HG03135 (cell line): ENCODE results near the gene ANKRD36B.
"Not testable (repeated sequence)": the region's sequence is repeated elsewhere in the genome, so short reads cannot be mapped to it uniquely, and the experiment has no call there.

Experiments used
- ATAC-seq: cut with Tn5 transposase; IDR thresholded peaks from one replicate; pipeline ENCODE4 v1.9.1; 2021; ENCODE audit warnings: mild to moderate bottlenecking, moderate library complexity; ENCODE audit not compliant: unreplicated experiment

The ANKRD36B gene

DNA sequence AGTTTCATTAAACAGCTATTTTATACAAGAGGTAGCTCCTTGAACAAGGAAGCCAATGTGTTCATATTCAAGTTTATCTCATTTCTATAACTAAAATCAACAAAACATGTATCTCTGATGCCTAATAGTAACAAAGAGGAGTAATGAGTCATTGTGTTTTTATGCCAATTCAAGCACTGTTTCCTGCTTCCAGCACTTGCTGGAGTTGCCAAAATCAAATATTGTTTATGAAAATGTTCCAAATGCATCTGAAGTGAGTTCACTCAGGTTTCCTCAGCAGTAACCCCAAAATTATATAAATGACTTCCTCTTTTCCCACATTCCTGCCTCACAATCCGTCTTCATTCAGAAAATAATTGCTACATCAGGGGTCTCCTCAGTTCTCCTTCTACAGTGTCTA is 39.2 kb downstream of the ANKRD36B start:
- ATAC-seq: not testable (repeated sequence)

DNA sequence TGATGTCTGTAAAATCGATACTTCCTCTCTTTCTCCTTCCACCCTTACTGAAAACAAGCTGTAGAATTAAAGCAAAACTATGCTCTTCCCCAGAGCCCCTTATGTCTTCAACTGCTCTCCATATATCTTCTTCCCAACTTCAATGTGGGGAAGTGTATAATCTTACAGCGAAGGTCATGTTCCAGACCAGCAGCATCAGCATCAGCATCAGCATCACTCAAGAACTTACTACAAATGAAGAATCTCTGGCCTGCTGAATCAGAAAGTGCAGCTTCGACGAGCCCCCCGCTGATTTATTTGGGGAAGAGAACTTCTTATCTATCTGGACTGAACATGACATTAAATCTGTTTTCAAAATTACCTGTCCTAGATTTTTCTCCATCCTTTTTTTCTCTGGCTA is 40.6 kb downstream of the ANKRD36B start:
- ATAC-seq: not testable (repeated sequence)

DNA sequence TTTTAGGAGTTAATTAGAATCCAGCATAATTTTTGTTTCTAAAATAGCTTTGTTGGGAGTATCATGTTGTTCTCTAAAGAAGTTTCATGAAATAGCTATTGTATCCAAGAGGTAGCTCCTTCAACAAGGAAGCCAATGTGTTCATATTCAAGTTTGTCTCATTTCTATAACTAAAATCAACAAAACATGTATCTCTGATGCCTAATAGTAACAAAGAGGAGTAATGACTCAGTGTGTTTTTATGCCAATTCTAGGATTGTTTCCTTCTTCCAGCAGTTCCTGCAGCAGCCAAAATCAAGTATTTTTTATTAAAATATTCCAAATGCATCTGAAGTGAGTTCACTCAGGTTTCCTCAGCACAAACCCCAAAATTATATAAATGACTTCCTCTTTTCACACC is 41.1 kb downstream of the ANKRD36B start:
- ATAC-seq: not testable (repeated sequence)

DNA sequence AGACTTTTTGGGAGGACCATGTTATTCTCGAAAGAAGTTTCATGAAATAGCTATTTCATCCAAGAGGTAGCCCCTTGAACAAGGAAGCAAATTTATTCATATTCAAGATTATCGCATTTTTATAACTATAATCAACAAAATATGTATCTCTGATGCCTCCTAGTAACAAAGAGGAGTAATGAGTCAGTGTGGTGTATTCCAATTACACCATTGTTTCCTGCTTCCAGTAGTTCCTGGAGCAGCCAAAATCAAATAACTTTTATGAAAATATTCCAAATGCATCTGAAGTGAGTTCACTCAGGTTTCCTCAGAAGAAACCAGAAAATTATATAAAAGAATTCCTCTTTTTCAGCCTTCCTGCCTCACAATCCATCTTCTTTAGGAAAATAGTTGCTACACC is 43.0 kb downstream of the ANKRD36B start:
- no peak for ATAC-seq

DNA sequence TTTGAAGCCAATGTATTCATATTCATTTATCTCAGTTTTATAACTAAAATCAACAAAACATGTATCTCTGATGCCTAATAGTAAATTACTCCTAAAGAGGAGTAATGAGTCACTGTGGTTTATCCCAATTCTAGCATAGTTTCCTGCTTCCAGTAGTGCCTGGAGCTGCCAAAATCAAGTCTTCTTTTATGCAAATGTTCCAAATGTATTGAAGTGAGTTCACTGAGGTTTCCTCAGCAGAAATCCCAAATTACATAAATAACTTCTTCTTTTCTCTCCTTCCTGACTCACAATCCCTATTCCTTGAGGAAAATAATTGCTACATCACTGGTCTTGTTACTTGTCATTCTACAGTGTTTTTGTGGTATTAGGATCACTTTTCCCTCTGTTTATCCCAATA is 44.8 kb downstream of the ANKRD36B start:
- not testable (repeated sequence) for ATAC-seq

DNA sequence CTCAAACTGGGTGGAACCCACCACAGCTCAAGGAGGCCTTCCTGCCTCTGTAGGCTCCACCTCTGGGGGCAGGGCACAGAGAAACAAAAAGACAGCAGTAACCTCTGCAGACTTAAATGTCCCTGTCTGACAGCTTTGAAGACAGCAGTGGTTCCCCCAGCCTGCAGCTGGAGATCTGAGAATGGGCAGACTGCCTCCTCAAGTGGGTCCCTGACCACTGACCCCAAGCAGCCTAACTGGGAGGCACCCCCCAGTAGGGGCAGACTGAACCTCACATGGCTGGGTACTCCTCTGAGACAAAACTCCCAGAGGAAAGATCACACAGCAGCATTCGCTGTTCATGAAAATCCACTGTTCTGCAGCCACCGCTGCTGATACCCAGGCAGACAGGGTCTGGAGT is 63.8 kb downstream of the ANKRD36B start:
- ATAC-seq: not testable (repeated sequence)

DNA sequence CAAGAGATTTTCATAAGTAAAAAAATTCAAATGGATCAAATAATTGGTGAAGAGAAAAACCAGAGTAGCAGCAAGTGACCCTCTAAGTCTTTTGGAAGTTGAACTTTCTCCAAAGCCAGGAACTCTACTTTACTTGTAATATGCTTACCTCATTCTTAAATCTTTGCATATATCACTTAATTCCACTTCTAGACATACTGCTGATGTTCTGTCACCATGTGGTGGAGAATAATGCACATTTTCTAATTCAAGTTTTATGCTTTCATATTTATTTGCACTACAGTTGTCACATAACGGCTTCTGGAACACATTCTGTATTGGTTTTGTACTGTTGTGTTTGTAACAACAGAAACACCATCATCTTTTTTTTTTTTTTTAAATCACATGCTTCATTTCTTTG is 65.9 kb downstream of the ANKRD36B start:
- ATAC-seq: not testable (repeated sequence)

DNA sequence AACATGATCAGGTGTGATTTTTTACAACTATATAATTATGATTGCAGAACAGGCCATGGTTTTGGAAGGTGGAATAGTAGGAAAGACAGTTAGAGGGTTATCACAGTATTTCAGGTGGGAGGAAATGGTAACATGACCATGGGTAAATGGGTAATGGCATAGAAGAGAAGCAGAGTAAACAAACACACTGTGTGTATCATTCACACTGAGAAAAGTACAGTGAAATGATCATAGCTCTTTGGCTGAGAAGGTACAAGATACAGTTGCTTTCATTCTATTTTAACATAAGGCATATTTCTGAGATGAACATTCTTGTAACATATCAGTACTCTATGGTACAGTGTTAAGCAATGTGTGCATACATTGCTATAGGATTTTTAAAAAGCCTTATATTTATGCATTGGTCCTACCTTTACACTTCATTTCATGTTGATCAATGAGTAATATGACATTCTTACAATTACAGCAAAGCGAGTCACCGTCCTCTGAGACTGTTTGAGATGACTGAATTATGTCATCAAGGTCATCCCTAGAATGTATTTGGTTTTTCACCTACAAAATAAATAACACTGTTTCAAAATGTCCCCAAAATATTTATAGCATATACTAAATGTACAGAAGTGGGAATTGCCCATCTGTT is 66.6 kb downstream of the ANKRD36B start:
- not testable (repeated sequence) for ATAC-seq

DNA sequence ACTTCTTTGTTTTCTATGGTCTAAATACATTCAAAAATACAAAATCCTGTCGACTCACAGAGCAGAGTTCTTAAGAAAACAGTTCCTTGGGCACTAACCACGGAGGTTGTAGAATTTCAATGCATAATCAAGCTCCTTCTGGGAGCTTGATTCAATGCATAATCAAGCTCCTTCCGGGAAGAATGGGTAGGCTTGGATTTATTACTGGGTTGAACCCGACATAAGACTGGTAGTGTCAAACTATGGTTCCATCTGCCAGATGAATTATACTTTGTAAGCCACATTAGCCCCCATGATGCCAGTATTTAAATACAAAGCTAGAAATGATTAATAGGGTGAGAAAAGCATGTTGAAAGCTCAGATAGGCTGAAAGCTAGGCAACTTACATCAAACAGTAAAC is 94.0 kb downstream of the ANKRD36B start:
- not testable (repeated sequence) for ATAC-seq

DNA sequence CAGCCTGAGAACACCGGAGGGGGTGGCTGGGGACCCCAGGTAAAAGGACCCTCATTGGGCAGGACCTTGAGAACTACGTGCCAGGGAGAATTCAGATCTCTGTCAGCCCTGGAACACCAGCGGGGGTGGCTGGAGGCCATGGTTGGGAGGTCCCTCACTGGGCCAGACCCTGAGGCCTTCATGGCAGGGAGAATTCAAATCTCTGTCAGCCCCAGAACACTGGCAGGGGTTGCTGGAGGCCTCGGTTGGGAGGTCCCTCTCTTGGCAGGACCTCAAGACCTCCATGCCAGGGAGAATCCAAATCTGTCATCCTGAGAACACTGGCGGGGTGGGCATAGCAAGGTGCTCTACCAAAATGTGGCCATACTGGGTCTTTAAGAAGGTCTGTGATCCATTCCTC is 99.5 kb downstream of the ANKRD36B start:
- not testable (repeated sequence) for ATAC-seq
